ENCODE results near the gene C2CD2L. TPM values are rescaled to one million over a fixed set of nuclear protein-coding genes. Genes with fewer than 3 reads are reported as not detected.

Gene C2CD2L
- total RNA-seq, 1 donor from 2014 or later: 12.1 TPM

- no peak for TF ChIP-seq CTCF (IDR thresholded peaks at IDR 0.05)
- H3K27me3 Mint-ChIP-seq (ENCODE audit: low read depth): no peaks in the 10 kb centered on the region
- peak within 1 kb of the TSS; percentile 89 for H3K27ac Mint-ChIP-seq (ENCODE audit: unreplicated experiment)
- peak; percentile 100 for DNase-seq (ENCODE audit: low spot score)
- peaks cover 4% of the 10 kb centered on the region for H3K36me3 Mint-ChIP-seq (ENCODE audit: low read depth)
- H3K4me3 Mint-ChIP-seq (ENCODE audit: unreplicated experiment): peak within 1 kb of the TSS; percentile 90
- peaks cover 28% of the 10 kb centered on the region for H3K4me1 Mint-ChIP-seq (ENCODE audit: low read depth)
- H3K9me3 Mint-ChIP-seq (ENCODE audit: low read depth): no peaks in the 10 kb centered on the region
Measured at GRCh38 chr11:119121008-119121810, 14.1 kb downstream of the C2CD2L start, which contains the start of gene HINFP. Gene HINFP, plus strand, starts transcription at chr11:119121580. Its CDS starts 5,365 bp downstream, at chr11:119126945.

DNA sequence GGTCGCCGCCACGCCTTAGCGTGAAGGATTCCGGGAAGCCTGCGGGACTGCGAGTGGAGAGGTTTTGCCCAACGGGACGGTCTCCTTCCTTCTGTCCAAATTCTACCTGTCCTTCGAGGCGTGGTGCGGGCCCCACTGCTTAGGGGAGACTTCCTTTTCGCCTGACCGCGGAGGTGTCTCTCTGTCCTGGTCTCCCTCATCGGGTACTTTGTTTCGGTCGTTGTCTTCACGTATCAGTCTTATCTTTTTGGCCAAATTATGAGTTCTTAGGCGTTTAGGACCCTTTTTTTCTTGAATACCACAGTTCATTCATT is 14.6 kb downstream of the C2CD2L start:
- Mint-ChIP-seq H3K27me3 (ENCODE audit: low read depth) (no peaks in the 10 kb centered on the region), H3K36me3 (ENCODE audit: low read depth) (peaks cover 3% of the 10 kb centered on the region), H3K4me1 (ENCODE audit: low read depth) (peaks cover 28% of the 10 kb centered on the region), H3K27ac (ENCODE audit: unreplicated experiment) (peak overlapping the region; percentile 86), H3K4me3 (ENCODE audit: unreplicated experiment) (peak overlapping the region; percentile 90), H3K9me3 (ENCODE audit: low read depth) (no peaks in the 10 kb centered on the region)
- no peak for DNase-seq (ENCODE audit: low spot score)
- TF ChIP-seq CTCF (IDR thresholded peaks at IDR 0.05): no peak

DNA sequence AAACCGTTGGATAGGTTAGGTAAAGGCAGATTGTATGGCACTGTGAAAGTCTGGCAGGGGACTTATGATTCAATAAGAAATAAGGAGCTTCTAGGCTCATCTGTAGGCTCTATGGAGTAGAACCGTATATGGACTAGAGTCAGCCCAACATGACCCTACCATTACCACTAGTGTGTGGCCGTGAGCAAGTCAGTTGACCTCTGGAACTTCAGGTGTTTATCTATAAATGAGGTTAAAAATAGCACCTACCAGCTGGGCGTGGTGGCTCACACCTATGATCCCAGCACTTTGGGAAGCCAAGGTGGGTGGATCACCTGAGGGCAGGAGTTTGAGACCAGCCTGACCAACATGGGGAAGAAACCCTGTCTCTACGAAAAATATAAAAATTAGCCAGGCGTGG is 18.7 kb downstream of the C2CD2L start:
- Mint-ChIP-seq H3K4me1 (ENCODE audit: low read depth) (peaks cover 22% of the 10 kb centered on the region), H3K4me3 (ENCODE audit: unreplicated experiment) (no peak overlapping the region), H3K27ac (ENCODE audit: unreplicated experiment) (no peak overlapping the region), H3K27me3 (ENCODE audit: low read depth) (no peaks in the 10 kb centered on the region), H3K9me3 (ENCODE audit: low read depth) (no peaks in the 10 kb centered on the region), H3K36me3 (ENCODE audit: low read depth) (peaks cover 12% of the 10 kb centered on the region)
- TF ChIP-seq CTCF (IDR thresholded peaks at IDR 0.05): no peak
- no peak for DNase-seq (ENCODE audit: low spot score)

DNA sequence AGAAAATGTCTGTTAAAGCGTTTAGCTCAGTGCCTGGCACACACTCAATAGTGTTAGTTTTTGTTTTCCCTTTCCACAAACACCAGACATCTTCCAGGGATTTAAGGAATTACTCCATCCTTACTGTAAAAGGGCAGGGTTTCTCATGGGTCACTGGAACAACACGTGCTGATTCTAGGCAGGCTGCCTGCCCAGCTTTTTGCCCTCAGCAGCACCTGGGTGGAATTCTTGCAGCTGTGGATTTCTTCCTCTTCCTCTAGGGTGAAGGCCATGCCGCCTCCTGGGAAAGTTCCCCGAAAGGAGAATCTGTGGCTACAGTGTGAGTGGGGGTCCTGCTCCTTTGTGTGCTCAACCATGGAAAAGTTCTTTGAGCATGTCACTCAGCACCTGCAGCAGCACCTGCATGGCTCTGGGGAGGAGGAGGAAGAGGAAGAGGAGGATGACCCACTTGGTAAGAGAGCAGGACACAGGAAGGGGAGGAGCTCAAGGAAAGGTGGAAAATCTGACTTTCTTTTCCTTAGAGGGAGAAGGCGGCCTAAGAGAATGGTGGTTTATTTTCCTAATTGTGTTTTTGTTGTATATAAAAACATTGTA is 19.6 kb downstream of the C2CD2L start:
- no peak overlapping the region for H3K27ac Mint-ChIP-seq (ENCODE audit: unreplicated experiment)
- H3K9me3 Mint-ChIP-seq (ENCODE audit: low read depth): no peaks in the 10 kb centered on the region
- H3K4me1 Mint-ChIP-seq (ENCODE audit: low read depth): peaks cover 19% of the 10 kb centered on the region
- TF ChIP-seq CTCF (IDR thresholded peaks at IDR 0.05): no peak
- no peak for DNase-seq (ENCODE audit: low spot score)
- no peak overlapping the region for H3K4me3 Mint-ChIP-seq (ENCODE audit: unreplicated experiment)
- H3K36me3 Mint-ChIP-seq (ENCODE audit: low read depth): peaks cover 20% of the 10 kb centered on the region
- H3K27me3 Mint-ChIP-seq (ENCODE audit: low read depth): no peaks in the 10 kb centered on the region

DNA sequence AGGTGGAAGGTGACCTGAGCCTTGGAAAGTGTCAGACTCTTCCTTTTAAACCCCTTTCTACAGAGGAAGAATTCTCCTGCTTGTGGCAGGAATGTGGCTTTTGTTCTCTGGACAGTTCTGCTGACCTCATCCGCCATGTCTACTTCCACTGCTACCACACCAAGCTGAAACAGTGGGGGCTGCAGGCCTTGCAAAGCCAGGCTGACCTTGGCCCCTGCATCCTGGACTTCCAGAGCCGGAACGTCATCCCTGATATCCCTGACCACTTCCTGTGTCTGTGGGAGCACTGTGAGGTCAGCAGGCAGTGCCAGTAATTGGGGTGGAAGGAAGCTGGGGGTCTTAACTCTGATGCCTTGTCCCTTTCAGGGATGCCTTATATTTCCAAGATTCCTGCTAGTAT is 23.5 kb downstream of the C2CD2L start:
- Mint-ChIP-seq H3K9me3 (ENCODE audit: low read depth) (no peaks in the 10 kb centered on the region), H3K4me3 (ENCODE audit: unreplicated experiment) (no peak overlapping the region), H3K27ac (ENCODE audit: unreplicated experiment) (no peak overlapping the region), H3K27me3 (ENCODE audit: low read depth) (no peaks in the 10 kb centered on the region), H3K36me3 (ENCODE audit: low read depth) (peaks cover 37% of the 10 kb centered on the region), H3K4me1 (ENCODE audit: low read depth) (no peaks in the 10 kb centered on the region)
- TF ChIP-seq CTCF (IDR thresholded peaks at IDR 0.05): no peak
- DNase-seq (ENCODE audit: low spot score): no peak

All from chondrocyte (in vitro differentiated cells).